RCC 7860 (cell line): ENCODE measurements around the gene RNF150.

Experiments used
- DNase-seq: peaks from one replicate; pipeline ENCODE4 v3.0.0-alpha.2; 2015; ENCODE audit warnings: low spot score
- FAIRE-seq: peaks from 2 replicates; lab custom pipeline; 2012; peaks lifted over from hg19 to GRCh38; lab: Jason Lieb, UNC

Gene RNF150

DNA sequence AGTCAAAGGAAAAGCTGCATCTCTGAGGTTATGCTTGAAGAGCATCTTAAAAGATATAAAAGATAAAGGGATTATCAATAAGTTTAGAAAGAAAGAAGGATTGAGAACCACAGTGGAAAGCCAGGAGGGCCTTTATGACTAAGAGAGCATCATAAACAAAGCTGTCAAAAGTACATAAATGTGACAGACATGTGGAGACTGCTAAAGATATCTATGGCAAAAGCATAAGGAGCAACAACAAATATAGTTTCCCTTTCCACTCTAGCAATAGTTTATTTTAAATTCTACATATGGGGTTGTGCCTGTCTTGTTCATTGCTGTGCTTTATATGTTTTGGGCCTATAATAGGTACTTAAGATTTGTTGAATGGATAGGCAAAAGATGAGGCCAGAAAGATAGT lies 97.3 kb downstream of the RNF150 start:
- FAIRE-seq = no peak
- no peak for DNase-seq

DNA sequence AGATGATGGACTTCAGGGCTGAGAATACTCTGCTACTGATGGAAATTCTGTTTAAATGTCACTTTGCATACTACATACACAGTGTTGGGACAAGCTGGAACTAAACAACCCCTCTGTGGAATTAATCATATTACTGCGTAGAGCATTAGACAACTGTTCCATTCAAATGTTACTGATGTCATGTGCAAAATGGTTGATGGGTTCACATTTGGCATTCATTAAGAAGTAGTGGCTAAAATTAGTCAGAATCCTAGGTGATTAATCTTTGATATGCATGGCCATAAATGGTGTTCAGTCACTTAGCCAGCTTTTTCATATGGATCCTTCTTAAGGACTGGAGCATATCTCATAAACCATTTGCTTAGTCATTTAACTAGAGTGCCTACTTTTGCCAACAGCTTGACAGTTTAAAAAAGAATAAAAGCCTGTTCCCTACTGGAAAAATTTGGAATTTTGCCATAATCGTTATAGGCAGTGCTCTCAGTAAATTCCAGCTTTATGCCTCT lies 105.2 kb downstream of the RNF150 start:
- DNase-seq (no peak), FAIRE-seq (no peak)

DNA sequence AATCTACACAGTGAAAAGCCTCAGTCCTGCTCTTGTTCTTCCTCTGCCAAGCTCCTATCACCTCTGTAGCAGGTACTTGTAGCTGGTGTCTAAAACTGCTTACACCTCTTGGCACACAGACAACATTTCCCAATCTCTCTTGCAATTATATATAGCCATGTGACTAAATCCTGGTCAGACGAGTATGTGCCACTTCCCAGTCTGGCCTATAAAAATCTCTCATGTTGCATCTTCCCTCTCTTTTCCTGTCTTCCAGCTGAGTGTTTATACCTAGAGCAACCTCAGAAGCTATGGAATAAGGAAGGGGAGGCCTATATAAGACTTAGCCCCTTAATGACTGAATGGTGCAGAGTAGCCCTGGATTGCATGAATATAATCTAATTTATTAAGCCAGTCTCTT lies 105.8 kb downstream of the RNF150 start:
- DNase-seq = no peak
- FAIRE-seq = no peak

DNA sequence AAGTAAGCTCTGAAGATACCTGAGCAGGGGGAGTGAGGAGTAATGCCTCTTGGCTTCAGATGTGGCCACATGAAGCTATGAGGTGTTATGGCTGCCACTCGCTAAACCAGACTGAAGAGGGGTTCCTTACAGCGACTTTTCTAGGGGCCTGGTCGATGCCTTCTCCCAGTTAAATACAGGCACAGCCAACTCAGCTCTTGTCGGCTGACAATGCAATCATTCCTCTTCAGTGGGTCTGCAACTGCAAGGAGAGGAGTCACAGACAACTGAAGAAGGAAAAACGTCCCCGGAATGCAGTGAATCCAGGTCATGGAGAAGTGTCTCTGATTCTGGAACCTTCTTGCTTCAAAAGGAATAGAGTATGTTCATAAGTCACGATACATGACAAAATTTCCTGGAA lies 106.4 kb downstream of the RNF150 start:
- FAIRE-seq (no peak), DNase-seq (no peak)

DNA sequence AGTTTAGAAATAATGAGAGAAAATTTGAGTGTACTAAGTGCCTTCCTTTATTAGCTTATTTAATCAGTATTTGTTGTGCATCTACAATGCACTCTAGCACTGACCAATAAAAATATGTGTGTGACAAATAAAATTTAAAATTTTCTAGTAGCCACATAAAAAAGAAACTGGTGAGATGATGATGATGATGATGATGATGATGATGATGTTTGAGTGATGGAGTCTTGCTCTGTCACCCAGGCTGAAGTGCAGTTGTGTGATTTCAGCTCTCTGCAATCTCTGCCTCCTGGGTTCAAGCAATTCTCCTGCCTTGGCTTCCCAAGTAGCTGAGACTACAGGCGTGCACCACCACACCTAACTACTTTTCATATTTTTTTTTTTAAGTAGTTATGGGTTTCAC lies 110.2 kb downstream of the RNF150 start:
- DNase-seq = no peak
- FAIRE-seq = no peak

DNA sequence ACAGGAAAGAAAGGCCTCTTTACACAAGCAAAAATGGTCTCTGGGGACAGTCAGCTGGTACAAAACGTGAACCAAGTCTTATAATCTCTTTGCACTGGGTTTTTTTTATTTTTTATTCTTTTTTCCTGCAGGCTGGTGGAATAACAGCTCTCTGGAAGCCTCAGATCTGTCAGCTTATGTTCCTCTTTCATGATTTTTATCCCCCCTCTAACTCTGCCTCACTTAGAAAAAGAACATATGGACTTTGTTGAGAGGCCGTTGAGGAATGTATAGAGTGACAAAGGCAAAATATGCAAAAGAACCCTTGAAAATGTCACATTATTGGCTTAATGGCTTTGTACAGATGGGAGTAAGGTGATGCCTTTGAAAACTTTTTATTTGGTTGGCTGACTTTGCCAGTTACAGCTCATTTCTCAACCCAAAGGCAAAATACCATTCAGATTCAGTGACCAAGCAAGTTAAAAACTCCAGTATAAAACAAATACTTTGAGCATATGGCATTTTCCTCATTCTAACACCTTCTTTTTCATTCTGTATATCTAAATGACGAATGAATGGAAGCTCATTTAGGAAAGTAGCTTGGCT lies 111.1 kb downstream of the RNF150 start:
- no peak for DNase-seq
- no peak for FAIRE-seq

DNA sequence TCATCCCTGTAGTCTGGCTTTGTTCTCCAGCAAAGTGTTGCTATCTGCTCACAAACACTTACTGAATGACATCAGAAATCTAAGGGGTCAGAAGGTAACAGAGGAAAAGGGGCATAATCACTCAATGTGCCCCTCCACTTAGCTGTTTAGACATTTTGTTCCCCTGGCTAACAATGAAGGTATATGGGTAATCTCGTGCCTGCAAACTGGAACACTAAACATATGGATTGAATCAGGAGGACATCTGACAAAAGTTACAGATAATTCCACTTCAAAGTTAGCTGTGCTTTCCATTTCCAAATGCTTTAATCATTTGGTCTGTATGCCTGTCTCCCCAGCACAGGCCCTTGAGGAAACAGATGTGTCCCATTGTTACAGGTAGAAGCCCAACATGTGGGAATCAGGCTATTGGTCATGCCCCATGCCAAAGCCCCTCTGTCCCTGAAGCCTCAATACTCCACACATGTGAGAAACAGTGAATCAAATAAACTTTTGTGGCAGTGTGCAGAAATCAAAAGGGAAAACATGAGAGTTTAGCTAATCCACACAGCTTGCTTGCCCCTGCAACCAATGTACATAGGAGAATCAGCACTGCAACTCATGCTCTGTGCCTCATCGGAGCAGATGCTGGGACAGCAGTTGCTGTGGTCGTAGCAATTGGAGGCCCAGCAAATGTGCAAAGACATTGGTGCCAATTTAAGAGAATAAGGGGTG lies 111.7 kb downstream of the RNF150 start:
- DNase-seq (no peak), FAIRE-seq (no peak)

DNA sequence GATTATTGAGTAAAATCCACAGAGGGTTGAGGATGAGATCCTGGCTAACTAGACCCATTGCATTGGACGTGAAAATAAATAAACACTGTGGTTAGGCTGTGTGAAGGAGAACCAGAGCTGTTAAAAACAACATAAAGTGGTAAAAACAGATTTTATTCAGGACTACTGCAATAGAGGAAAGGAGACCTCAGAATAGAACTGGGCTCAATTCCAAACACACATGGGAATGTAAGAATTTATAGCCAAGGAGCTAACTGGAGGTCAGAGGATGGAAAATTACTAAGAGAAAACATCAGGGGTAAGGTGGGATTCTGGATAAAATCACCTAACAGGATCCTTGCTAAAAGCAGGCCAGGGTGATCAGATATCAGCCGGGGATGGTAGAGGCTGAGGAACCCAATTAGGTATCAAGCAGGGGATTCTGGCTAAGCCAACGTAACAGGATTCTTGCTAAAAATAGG lies 112.4 kb downstream of the RNF150 start:
- FAIRE-seq (no peak), DNase-seq (no peak)

DNA sequence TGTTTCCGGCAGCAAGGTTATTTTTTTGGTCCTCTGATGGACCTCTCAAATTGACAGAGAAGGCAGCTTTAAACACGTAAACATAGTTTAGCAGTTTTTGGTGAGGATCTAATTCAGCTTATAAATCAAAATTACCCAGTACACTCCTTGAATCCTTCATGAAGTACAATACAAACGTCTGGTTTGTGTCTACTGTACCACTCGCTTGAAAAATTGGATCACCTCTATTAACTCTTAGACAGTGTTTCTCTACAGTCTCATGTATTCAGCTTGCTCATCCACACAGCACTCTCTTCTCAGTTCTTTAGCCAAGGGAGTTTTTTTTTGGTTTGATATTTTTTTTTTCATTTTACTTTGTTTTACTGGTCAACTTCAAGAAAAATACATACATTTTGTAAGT lies 113.5 kb downstream of the RNF150 start:
- FAIRE-seq (no peak), DNase-seq (no peak)

DNA sequence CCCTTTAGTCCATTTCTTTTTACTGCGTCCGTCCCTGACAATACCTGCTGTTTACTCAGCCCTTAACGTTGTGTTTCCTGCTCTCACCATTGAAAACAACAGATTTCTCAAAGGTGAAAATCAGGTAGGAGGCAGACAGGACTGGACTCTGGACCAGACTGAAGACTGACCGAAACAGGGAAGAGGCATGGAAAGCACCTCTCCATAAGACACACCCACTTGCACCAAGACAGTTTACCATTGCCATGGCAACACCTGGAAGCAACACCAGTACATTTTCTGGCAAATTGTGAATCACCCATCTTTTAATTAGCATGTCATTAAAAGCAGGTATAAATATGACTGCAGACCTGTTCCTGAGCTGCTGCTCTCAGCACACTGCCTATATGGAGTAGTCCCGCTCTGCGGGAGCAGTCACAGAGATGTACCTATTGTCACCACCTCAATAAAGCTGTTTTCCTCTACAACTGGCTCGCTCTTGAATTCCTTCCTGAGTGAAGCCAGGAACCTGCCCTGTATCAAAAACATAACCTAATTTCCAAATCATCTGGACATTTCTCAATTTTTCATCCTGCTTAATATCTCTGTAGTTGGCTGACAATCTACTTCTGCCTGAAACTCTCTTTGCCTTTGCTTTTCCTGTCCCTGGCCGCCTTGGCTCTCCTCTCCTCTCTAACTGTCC lies 117.0 kb downstream of the RNF150 start:
- DNase-seq = no peak
- no peak for FAIRE-seq

DNA sequence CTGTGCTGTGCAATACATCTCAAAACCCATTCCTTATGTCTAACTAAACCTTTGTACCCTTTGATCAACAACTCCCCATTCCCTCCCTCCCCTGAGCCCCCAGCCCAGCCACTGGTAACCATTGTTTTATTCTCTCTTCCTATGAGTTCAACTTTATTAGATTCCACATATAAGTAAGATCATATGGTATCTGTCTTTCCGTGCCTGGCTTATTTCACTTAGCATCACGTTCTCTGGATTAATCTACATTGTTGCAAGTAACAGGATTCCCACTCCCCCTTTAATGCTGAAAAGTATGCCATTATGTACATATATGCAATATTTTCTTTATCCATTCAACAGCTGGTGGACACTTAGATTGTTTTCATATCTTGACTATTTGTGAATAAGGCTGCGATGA lies 119.4 kb downstream of the RNF150 start:
- FAIRE-seq = no peak
- no peak for DNase-seq

DNA sequence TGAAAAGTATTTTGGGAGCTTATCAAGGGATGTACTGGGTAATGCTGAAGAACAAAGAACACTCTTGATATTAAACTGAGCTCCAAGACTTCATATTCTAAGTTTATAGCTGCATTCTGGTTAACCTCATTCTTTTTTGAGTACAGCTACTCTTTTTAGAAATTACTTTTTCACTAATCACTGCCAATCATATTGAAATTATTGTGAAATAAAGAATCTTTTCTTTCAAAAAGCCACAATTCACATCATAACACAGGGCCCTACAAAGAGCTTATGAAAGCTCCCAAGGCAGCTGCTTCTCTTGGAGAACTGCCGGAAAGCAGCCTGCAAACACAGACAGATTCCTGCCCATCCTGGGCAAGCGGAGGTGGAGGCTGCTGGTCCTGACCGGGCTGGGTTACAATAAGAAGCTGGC lies 121.4 kb downstream of the RNF150 start:
- DNase-seq (no peak), FAIRE-seq (no peak)

DNA sequence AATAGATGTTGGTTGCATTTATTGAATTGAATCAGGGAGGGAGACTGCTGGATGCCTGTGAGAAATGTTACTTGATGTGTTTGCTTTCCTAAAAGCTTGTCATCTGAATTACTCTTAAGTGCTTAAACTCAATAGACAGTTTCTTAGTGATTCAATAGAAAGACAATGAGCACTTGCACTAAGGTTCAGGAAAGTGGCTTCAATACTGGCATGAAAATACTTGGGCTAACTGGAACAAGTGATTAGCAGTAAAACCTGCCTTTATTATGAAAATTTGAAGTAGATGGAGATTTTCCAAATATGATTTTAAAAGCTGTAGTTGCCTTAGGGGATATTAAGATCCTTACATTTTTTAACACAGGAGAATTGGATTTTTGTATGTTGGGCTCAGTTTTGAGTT lies 123.3 kb downstream of the RNF150 start:
- FAIRE-seq (no peak), DNase-seq (no peak)

DNA sequence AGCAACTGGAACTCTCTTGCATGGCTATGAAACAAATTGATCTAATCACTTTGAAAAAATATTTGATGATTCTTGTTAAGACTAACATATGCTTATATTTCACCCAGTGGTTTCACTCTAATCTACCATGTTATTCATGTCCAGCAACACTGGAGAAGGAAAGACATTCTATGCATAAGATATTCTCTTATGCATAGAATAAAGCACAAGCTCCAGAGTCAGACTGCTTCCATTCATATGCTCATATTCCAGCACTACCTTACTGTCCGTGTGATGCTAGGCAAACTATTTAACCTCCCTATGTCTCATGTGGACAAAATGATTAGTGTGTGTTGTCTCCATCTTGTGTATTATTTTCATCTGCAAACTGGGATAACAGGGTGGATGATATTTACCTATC lies 124.1 kb downstream of the RNF150 start:
- FAIRE-seq = no peak
- no peak for DNase-seq

DNA sequence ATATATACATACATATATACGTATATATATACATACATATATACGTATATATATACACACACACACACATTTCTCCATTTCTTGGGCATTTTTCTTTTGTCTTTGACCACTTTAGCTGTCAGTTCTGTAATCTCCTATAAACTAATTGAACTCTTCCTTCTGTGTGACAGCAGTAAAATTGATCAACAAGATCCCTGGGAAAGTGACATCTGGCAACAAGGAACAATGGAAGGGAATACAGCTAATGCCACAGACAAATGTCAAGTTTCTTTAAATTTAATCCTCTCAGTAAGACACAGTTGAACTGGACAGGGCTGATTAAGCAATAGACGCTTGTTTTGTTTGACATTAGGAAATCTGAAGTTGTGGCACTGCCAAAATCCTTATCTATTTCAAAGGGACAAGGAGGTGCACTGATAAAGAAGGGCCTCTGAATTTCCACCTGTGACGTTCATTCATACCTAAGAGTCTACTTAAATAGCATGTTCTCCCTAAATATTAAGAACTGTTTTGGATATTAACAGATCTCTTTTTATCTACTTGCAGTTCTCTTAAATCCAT lies 126.9 kb downstream of the RNF150 start:
- FAIRE-seq = no peak
- no peak for DNase-seq

DNA sequence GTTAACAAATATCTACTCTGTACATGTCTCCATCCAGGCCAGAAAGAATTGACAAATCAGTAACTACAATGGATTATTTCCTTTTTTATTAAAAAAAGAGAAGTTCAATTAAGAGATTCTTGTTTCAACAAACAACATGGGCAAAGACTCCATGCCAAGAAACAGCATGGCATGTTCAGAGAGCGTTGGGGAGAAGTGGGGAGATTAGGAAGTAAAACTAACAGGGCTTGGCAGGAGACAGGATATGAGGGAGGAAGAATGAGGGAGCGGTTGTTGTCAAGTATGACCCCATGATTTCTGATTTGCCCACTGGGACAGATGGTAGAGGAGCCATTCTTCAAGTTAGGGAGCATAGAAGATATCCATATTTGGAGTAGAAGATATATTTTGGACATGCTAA lies 128.4 kb downstream of the RNF150 start:
- DNase-seq (no peak), FAIRE-seq (no peak)

DNA sequence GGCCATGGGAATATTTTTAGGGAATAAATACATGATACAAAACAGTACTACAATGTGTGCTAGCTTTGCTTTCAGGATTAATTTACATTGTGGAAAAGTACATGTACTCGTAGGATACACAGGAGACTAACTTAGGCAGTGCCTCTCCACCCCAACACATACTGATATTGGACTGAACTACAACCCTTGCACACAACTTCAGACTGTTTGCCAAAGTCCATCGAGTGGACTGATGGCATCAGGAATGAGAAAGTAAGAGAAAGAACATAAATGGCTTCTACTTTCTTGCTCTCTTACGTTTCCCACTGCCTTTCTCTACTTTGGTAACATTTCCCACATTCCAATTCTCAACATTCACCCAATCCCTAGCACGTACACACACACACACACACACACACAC lies 130.1 kb downstream of the RNF150 start:
- FAIRE-seq = no peak

DNA sequence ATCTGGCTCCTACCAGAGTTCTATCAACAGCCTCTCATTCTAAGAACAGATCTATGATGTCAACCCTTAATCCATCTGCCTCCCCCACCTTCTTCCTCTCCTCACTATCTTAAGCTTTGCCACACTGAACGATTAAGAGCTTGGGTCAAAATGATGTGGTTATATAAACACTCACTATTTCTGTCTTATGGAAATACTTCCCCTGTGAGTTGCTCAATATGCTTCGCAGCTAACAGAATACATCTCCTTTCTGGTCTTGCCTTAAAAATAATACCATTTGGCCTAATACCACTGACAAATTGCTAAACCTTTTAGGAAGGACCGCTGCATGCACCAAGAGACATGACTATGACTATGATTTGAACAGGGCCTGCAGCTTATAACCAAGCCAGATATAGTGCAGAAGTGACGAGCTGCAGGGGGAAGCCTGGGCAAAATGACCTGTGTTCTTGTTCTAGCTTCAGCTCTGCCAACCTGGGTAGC lies 130.9 kb downstream of the RNF150 start:
- no peak for FAIRE-seq

More for the DNA sequence above, 130.1 kb downstream of the RNF150 start:
- DNase-seq = no peak

DNA sequence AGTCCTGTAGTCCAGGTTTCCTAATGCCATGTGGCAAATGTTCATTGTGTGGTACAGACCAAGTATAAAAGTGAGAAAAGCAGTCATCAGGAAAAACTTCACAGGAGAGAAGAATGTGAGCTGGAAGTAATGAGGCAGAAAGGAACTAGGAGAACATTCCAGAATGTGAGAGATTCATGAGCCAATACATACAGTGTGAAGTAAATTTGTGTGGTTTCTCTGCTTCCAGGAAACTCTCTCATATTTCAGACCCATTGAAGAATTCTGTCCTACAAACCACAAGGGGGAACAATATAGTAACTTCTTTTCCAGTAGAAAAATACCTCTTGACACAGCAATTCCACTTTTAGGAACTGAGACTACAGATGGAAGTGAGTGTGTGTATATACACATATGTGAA lies 136.5 kb downstream of the RNF150 start:
- no peak for DNase-seq
- FAIRE-seq = no peak

More for the DNA sequence above, 130.9 kb downstream of the RNF150 start:
- no peak for DNase-seq

DNA sequence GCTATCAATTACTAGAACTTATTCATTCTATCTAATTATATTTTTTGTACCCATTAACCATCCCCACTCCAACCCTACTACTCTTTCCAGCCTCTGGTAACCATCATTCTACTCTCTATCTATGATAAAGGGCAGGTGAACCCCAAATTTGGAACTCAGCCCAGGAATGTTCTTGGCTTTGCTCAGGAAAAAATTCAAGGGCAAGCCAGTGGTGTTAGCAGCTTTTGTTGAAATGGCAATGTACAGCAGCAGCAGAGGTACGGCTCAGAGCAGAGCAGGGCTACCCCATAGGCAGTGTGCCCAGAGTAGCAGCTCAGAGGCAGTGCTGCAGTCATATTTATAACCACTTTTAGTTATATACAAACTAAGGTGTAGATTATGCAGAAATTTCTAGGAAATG lies 138.2 kb downstream of the RNF150 start:
- DNase-seq (no peak), FAIRE-seq (no peak)

DNA sequence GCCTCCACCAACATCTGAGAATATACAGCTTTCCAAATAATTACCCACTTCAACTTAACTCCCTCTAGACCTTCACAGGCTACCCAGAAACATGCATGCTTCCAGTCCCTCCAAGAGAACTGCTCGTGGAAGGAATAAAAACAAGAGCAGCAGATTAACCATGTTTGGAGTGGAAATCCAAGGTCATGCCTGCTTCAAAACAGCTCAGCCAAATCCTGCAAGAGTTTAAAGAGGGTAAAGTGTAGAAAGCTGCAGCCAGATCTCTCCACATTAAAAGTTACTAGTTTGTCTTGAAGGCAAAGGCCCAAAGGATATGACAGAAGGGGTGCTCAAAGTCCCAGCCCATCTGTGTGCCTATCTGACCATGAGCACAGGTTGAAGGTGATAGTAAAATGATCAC lies 139.3 kb downstream of the RNF150 start:
- FAIRE-seq (no peak), DNase-seq (no peak)

DNA sequence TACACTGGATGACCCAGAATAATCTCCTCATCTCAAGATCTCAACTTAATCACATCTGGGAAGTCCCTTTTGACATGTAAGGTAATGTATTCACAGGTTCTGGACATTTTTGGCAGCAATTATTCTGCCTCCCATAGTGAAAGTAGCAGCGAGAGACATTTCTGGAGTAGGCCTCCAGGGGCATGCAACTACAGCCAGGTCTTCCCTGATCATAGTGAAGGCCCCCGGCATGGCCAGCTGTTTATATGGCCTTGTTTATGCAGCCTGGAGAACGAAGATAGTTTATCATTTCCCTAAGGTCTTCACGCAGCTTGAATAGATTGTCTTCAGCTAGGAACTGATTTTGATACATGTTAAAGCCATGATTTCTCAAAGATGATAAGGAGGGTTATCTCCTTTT lies 139.9 kb downstream of the RNF150 start:
- no peak for FAIRE-seq
- DNase-seq = no peak
